ENCODE measurements around the gene SLC24A4. TPM values are rescaled to one million over a fixed set of nuclear protein-coding genes. Genes with fewer than 3 reads are reported as not detected.

SLC24A4 gene
- total RNA-seq, 2 donors from 2014 or later = 0.11 to 0.17 TPM

DNA sequence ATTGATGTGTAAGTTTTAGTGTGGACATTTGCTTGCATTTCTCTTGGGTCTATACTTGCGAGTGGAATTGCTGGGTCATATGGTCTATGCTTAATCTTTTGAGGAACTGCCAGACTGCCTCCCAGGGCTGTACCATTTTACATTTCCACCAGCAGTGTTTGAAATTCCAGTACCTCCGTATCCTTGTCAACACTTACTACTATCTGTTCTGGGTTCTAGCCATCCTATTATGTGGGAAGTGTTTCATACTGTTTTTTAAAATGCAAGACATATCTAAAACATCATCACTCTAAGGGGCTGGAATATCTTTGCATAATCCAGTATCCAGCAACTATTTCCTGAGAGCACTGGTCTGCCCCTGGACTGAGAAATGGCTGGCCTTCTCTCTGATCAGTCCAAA is 110.4 kb downstream of the SLC24A4 start:
- no peaks in the 10 kb centered on the region for H3K36me3 ChIP-seq
- TF ChIP-seq, protein P1, sequence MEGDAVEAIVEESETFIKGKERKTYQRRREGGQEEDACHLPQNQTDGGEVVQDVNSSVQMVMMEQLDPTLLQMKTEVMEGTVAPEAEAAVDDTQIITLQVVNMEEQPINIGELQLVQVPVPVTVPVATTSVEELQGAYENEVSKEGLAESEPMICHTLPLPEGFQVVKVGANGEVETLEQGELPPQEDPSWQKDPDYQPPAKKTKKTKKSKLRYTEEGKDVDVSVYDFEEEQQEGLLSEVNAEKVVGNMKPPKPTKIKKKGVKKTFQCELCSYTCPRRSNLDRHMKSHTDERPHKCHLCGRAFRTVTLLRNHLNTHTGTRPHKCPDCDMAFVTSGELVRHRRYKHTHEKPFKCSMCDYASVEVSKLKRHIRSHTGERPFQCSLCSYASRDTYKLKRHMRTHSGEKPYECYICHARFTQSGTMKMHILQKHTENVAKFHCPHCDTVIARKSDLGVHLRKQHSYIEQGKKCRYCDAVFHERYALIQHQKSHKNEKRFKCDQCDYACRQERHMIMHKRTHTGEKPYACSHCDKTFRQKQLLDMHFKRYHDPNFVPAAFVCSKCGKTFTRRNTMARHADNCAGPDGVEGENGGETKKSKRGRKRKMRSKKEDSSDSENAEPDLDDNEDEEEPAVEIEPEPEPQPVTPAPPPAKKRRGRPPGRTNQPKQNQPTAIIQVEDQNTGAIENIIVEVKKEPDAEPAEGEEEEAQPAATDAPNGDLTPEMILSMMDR (IDR thresholded peaks at IDR 0.05) = no peak
- H3K27ac ChIP-seq = no peak overlapping the region
- no peaks in the 10 kb centered on the region for H3K27me3 ChIP-seq
- no peaks in the 10 kb centered on the region for H3K4me1 ChIP-seq
- H3K9ac ChIP-seq (ENCODE audit: low read depth in 2 of 2, low read length in 2 of 2) = no peak overlapping the region
- DNase-seq = no peak
- intact Hi-C loops (cut with DNase I) = no loop called here
- no peaks in the 10 kb centered on the region for H3K9me3 ChIP-seq
- no peak overlapping the region for H3K4me3 ChIP-seq

DNA sequence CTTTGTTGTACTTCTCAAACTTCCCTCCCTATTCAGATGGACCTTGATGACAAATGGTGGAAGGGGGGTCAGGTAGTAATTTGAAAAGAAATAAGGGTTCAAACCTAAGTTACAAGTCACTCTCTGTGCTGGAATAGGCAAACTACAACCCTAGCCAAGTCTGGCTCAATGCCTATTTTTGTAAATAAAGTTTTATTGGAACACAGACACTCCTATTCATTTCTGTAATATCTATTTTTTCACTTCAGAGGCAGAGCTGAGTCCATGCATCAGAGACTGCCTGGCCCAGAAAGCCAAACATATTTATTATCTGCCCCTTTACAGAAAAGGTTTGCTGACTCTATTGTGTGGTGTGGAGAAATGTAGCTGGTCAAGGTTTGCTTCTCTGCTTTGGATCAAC is 112.2 kb downstream of the SLC24A4 start:
- Histone ChIP-seq H3K27ac (no peak overlapping the region), H3K36me3 (no peaks in the 10 kb centered on the region), H3K4me3 (no peak overlapping the region), H3K9me3 (no peaks in the 10 kb centered on the region), H3K4me1 (no peaks in the 10 kb centered on the region), H3K9ac (ENCODE audit: low read depth in 2 of 2, low read length in 2 of 2) (no peak overlapping the region), H3K27me3 (no peaks in the 10 kb centered on the region)
- TF ChIP-seq, protein P1 (IDR thresholded peaks at IDR 0.05) = no peak
- DNase-seq = no peak
- intact Hi-C loops (cut with DNase I) = no loop called here

DNA sequence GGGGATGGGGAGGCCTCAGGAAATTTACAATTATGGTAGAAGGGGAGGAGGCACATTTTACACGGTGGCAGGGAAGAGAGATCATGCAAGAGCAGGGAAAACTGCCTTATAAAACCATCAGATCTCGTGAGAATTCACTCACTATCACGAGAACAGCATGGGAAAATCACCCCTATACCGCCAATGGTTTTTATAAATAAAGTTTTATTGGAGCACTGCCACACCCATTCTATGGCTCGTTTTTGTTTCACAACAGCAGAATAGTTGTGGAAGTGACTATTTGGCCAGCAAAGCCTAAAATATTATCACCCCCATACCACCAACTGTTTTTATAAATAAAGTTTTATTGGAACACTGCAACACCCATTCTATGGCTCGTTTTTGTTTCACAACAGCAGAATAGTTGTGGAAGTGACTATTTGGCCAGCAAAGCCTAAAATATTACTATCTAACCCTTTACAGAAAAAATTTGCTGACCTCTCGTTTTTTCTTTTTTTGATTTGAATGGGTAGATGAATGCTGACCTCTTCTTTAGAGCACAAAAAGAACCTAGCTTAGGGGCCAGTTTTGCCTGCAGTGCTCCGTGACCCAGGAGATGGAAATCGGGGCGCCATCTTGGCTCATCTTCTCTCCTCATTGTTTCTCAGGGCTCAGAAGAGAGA is 113.3 kb downstream of the SLC24A4 start:
- Histone ChIP-seq H3K9me3 (no peaks in the 10 kb centered on the region), H3K27ac (no peak overlapping the region), H3K27me3 (no peaks in the 10 kb centered on the region), H3K4me3 (no peak overlapping the region), H3K36me3 (no peaks in the 10 kb centered on the region), H3K4me1 (no peaks in the 10 kb centered on the region), H3K9ac (ENCODE audit: low read depth in 2 of 2, low read length in 2 of 2) (no peak overlapping the region)
- no peak for DNase-seq
- intact Hi-C loops (cut with DNase I) = no loop called here
- TF ChIP-seq, protein P1 (IDR thresholded peaks at IDR 0.05) = no peak

DNA sequence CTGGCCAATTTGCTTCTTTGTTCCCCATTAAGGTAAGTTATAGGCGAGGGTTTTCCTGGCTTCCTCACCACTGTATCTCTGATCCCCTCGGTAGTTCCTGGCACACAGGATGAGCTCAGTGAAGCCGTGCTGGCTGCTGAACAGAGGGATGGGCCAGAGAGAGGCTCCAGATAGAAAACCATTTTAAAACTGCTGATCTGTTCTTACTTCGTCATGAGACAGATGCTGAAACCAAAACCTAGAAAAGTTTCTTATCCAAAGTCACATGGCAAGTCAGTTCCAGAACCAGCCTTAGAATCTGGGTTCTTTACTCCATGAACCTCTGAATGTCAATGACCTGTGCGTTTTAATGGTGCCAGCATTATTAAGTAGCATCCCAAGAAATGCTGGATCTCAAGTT is 114.3 kb downstream of the SLC24A4 start:
- intact Hi-C loops (cut with DNase I) = no loop called here
- Histone ChIP-seq H3K4me1 (no peaks in the 10 kb centered on the region), H3K27me3 (no peaks in the 10 kb centered on the region), H3K9ac (ENCODE audit: low read depth in 2 of 2, low read length in 2 of 2) (no peak overlapping the region), H3K9me3 (no peaks in the 10 kb centered on the region), H3K4me3 (no peak overlapping the region), H3K27ac (no peak overlapping the region), H3K36me3 (no peaks in the 10 kb centered on the region)
- TF ChIP-seq, protein P1 (IDR thresholded peaks at IDR 0.05) = no peak
- no peak for DNase-seq

DNA sequence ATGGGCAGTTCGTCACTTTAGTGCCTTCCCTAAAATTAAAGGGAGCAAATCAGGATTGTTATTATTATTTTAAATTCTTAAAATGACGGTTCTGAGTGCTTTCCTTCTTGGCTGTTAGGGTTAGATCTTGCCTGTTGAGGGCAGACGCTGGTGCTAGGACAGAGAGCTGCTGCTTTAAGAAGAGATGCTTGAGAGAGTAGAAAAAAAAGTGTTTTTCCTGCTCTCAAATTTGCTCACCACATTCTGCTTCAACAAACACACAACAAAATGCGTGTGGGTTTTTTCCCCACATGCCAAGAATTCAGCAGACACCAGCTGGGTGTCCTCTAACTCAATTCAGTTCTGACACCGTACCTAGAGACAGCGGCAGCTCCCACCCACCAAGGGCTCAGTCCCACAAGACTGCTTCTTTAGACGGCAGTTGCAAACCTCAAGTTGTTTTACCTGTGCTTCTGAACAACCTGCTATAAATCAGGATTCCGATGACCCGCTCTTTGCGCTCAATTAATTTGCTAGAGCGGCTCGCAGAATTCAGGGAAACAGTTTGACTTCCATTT is 114.8 kb downstream of the SLC24A4 start:
- Histone ChIP-seq H3K27ac (no peak overlapping the region), H3K9me3 (no peaks in the 10 kb centered on the region), H3K4me1 (no peaks in the 10 kb centered on the region), H3K27me3 (no peaks in the 10 kb centered on the region), H3K4me3 (no peak overlapping the region), H3K36me3 (no peaks in the 10 kb centered on the region), H3K9ac (ENCODE audit: low read depth in 2 of 2, low read length in 2 of 2) (no peak overlapping the region)
- TF ChIP-seq, protein P1 (IDR thresholded peaks at IDR 0.05) = no peak
- DNase-seq = no peak
- intact Hi-C loops (cut with DNase I) = no loop called here

Measured in colonic mucosa (tissue), 4 donors.